Cardiac fibroblast (primary cell): Measurements from ENCODE around the gene FAM228B.

Experiments
- DNase-seq, 2 donors: peaks; one replicate each; pipeline versions ENCODE4 v3.0.0 to v3.0.0-alpha.2; 2010; ENCODE audit warnings: low read depth in 2 of 2
- H3K4me3 ChIP-seq, 2 donors: replicated peaks in 1 of 2; 1 replicate in 1 of 2; 2 replicates in 1 of 2; pipeline ENCODE4 v1.5.1; 2011; ENCODE audit warnings: low read depth in 2 of 2, low read length in 2 of 2, mild to moderate bottlenecking in 2 of 2, moderate library complexity in 1 of 2
- CTCF ChIP-seq: IDR thresholded peaks from one replicate; pipeline ENCODE4 v1.5.1; 2011; ENCODE audit warnings: low read depth, mild to moderate bottlenecking, low read length, inconsistent platforms

Gene FAM228B

GRCh38 chr2:24158131-24158530, 34.9 kb downstream of the FAM228B start:
- no peak for TF ChIP-seq CTCF
- no peak overlapping the region for H3K4me3 ChIP-seq
- no peak for DNase-seq

- no peak for TF ChIP-seq CTCF
- no peak for DNase-seq
- no peak overlapping the region for H3K4me3 ChIP-seq
Measured at GRCh38 chr2:24159708-24160107, 36.4 kb downstream of the FAM228B start.

- no peak for DNase-seq
- TF ChIP-seq CTCF: no peak
- no peak overlapping the region for H3K4me3 ChIP-seq
Measured at GRCh38 chr2:24160761-24161160, 37.5 kb downstream of the FAM228B start.

- no peak for TF ChIP-seq CTCF
- no peak overlapping the region for H3K4me3 ChIP-seq
- no peak for DNase-seq
Measured at GRCh38 chr2:24162494-24162893, 39.2 kb downstream of the FAM228B start.

GRCh38 chr2:24163186-24163585, 39.9 kb downstream of the FAM228B start:
- TF ChIP-seq CTCF: no peak
- no peak for DNase-seq
- H3K4me3 ChIP-seq: no peak overlapping the region

- no peak overlapping the region for H3K4me3 ChIP-seq
- DNase-seq: no peak
- TF ChIP-seq CTCF: no peak
Measured at GRCh38 chr2:24163601-24164000, 40.3 kb downstream of the FAM228B start.

- no peak overlapping the region for H3K4me3 ChIP-seq
- DNase-seq: peak in 1 of 2 donors; percentile 36
- TF ChIP-seq CTCF: peak; percentile 80
Measured at GRCh38 chr2:24164416-24164973, 41.2 kb downstream of the FAM228B start.
